Vagina (tissue), 2 donors: Measurements from ENCODE around the gene DRD4. TPM values are rescaled to one million over a fixed set of nuclear protein-coding genes. Genes with fewer than 3 reads are reported as not detected.

Experiments
- DNase-seq, 2 donors: peaks; one replicate each; pipeline ENCODE4 v3.0.0-alpha.2; 2017; ENCODE audit errors: extremely low spot score in 2 of 2
- H3K27ac ChIP-seq: fragments of 200-600 bp; sonication (generic); one replicate; pipeline ENCODE4 v1.5.1; 2019
- H3K27me3 ChIP-seq: fragments of 200-600 bp; sonication (generic); one replicate; pipeline ENCODE4 v1.5.1; 2019
- H3K36me3 ChIP-seq, 2 donors: fragments of 200-600 bp; sonication (generic); one replicate each; pipeline ENCODE4 v1.5.1; 2017 to 2019
- H3K4me1 ChIP-seq: fragments of 200-600 bp; sonication (generic); one replicate; pipeline ENCODE4 v1.5.1; 2019
- H3K4me3 ChIP-seq, 2 donors: fragments of 200-600 bp; sonication (generic); 1 replicate in 1 of 2; 2 replicates in 1 of 2; pipeline ENCODE4 v1.5.1; 2016 to 2019
- H3K9me3 ChIP-seq: fragments of 200-600 bp; sonication (generic); one replicate; pipeline ENCODE4 v1.5.1; 2019
- CTCF ChIP-seq, 3 experiments: fragments of 450-650 bp in 2 of 3; fragments of 200-600 bp in 1 of 3; sonication (generic) in 1 of 3; IDR thresholded peaks; one replicate each; pipeline ENCODE4 v1.5.1; 2017 to 2019; ENCODE audit warnings: antibody characterized with exemption in 3 of 3, mild to moderate bottlenecking in 2 of 3, moderate library complexity in 2 of 3
- POLR2A ChIP-seq, 2 donors: fragments of 450-650 bp; IDR thresholded peaks; one replicate each; pipeline ENCODE4 v1.6.1; 2017; ENCODE audit warnings: antibody characterized with exemption in 2 of 2, mild to moderate bottlenecking in 2 of 2, moderate library complexity in 2 of 2
- POLR2AphosphoS5 ChIP-seq, 2 donors: sonication (generic); formaldehyde crosslinking; IDR thresholded peaks; one replicate each; pipeline ENCODE4 v1.9.0; 2017; ENCODE audit warnings: antibody characterized with exemption in 2 of 2, mild to moderate bottlenecking in 2 of 2, low read depth in 1 of 2; ENCODE audit not compliant: insufficient read depth in 1 of 2
- intact Hi-C: fragments of 100-400 bp; cut with DNase I; formaldehyde crosslinking; loops from one replicate; pipeline ENCODE4 v1.15.1; 2023
- total RNA-seq: library from RNA; depleted of rRNA; stranded (reverse); fragments of >200 nt; gene quantifications from one replicate; pipeline ENCODE4 v1.2.3, GENCODE V29; 2016

The DRD4 gene
- total RNA-seq, 1 donor from 2014 or later: 1.2 TPM

GRCh38 chr11:592501-592900 is 44.6 kb upstream of the DRD4 start:
- Histone ChIP-seq H3K36me3 (peaks cover 0 to 91% of the 10 kb centered on the region in 2 donors), H3K9me3 (no peaks in the 10 kb centered on the region), H3K27ac (no peak overlapping the region), H3K4me1 (no peaks in the 10 kb centered on the region), H3K27me3 (no peaks in the 10 kb centered on the region), H3K4me3 (no peak overlapping the region)
- intact Hi-C loops: no loop called here
- DNase-seq: no peak
- TF ChIP-seq POLR2A (IDR thresholded peaks at IDR 0.05): no peak
- TF ChIP-seq CTCF (IDR thresholded peaks at IDR 0.05): no peak

- H3K27ac ChIP-seq: no peak overlapping the region
- H3K27me3 ChIP-seq: no peaks in the 10 kb centered on the region
- H3K4me3 ChIP-seq: no peak overlapping the region
- no peaks in the 10 kb centered on the region for H3K4me1 ChIP-seq
- TF ChIP-seq CTCF (IDR thresholded peaks at IDR 0.05) (no peak), POLR2AphosphoS5 (IDR thresholded peaks at IDR 0.05; ENCODE audit: insufficient read depth in 1 of 2, low read depth in 1 of 2) (no peak), POLR2A (IDR thresholded peaks at IDR 0.05) (no peak)
- DNase-seq: no peak
- intact Hi-C loops: no loop called here
- H3K36me3 ChIP-seq: peaks cover 0 to 91% of the 10 kb centered on the region in 2 donors
- H3K9me3 ChIP-seq: no peaks in the 10 kb centered on the region
Observed at GRCh38 chr11:592918-593317, 44.2 kb upstream of the DRD4 start.

GRCh38 chr11:593347-593746 is 43.7 kb upstream of the DRD4 start:
- Histone ChIP-seq H3K36me3 (peaks cover 0 to 91% of the 10 kb centered on the region in 2 donors), H3K4me3 (no peak overlapping the region), H3K27ac (no peak overlapping the region)

GRCh38 chr11:595400-595799 is 41.7 kb upstream of the DRD4 start:
- DNase-seq: no peak
- no peaks in the 10 kb centered on the region for H3K4me1 ChIP-seq
- no peak overlapping the region for H3K4me3 ChIP-seq
- H3K36me3 ChIP-seq: peaks cover 0 to 92% of the 10 kb centered on the region in 2 donors
- intact Hi-C loops: no loop called here
- no peak for TF ChIP-seq CTCF (IDR thresholded peaks at IDR 0.05)
- no peak for TF ChIP-seq POLR2A (IDR thresholded peaks at IDR 0.05)
- TF ChIP-seq POLR2AphosphoS5 (IDR thresholded peaks at IDR 0.05; ENCODE audit: insufficient read depth in 1 of 2, low read depth in 1 of 2): no peak
- no peaks in the 10 kb centered on the region for H3K27me3 ChIP-seq
- no peak overlapping the region for H3K27ac ChIP-seq
- no peaks in the 10 kb centered on the region for H3K9me3 ChIP-seq

More at GRCh38 chr11:593347-593746, 43.7 kb upstream of the DRD4 start:
- Histone ChIP-seq H3K4me1 (no peaks in the 10 kb centered on the region), H3K27me3 (no peaks in the 10 kb centered on the region), H3K9me3 (no peaks in the 10 kb centered on the region)
- no peak for DNase-seq
- TF ChIP-seq POLR2A (IDR thresholded peaks at IDR 0.05) (no peak), POLR2AphosphoS5 (IDR thresholded peaks at IDR 0.05; ENCODE audit: insufficient read depth in 1 of 2, low read depth in 1 of 2) (no peak)
- intact Hi-C loops: no loop called here

GRCh38 chr11:596374-596773 is 40.7 kb upstream of the DRD4 start:
- no peak for DNase-seq
- intact Hi-C loops: no loop called here
- TF ChIP-seq CTCF (IDR thresholded peaks at IDR 0.05): no peak
- no peak for TF ChIP-seq POLR2AphosphoS5 (IDR thresholded peaks at IDR 0.05; ENCODE audit: insufficient read depth in 1 of 2, low read depth in 1 of 2)
- TF ChIP-seq POLR2A (IDR thresholded peaks at IDR 0.05): no peak
- H3K27me3 ChIP-seq: no peaks in the 10 kb centered on the region
- no peaks in the 10 kb centered on the region for H3K4me1 ChIP-seq
- peaks cover 0 to 91% of the 10 kb centered on the region in 2 donors for H3K36me3 ChIP-seq
- no peak overlapping the region for H3K27ac ChIP-seq
- no peaks in the 10 kb centered on the region for H3K9me3 ChIP-seq
- H3K4me3 ChIP-seq: no peak overlapping the region
